H9 (cell line): ENCODE measurements around the gene DUSP11. TPM values are rescaled to one million over a fixed set of nuclear protein-coding genes. Genes with fewer than 3 reads are reported as not detected.

ENCODE experiments used
- DNase-seq: peaks from one replicate; pipeline ENCODE4 v3.0.0-alpha.2; 2017
- H2AFZ ChIP-seq: one replicate; pipeline ENCODE4 v1.6.1; 2013; ENCODE audit warnings: mild to moderate bottlenecking, low read length, control low read depth, moderate library complexity
- H2AK5ac ChIP-seq: 2 replicates; pipeline ENCODE4 v1.6.1; 2013; ENCODE audit warnings: low read length, control low read depth, mixed read lengths; ENCODE audit not compliant: insufficient read length
- H2BK120ac ChIP-seq: one replicate; pipeline ENCODE4 v1.6.1; 2013; ENCODE audit warnings: low read depth, mild to moderate bottlenecking, low read length, control low read depth, inconsistent platforms; ENCODE audit not compliant: poor library complexity, severe bottlenecking
- H2BK12ac ChIP-seq: 2 replicates; pipeline ENCODE4 v1.6.1; 2013; ENCODE audit warnings: low read length, control low read depth, mixed read lengths, low read depth; ENCODE audit not compliant: insufficient read length
- H2BK15ac ChIP-seq: 2 replicates; pipeline ENCODE4 v1.6.1; 2013; ENCODE audit warnings: low read depth, low read length, control low read depth
- H2BK20ac ChIP-seq: one replicate; pipeline ENCODE4 v1.6.1; 2013; ENCODE audit warnings: low read depth, mild to moderate bottlenecking, low read length, control low read depth, inconsistent platforms; ENCODE audit not compliant: poor library complexity, severe bottlenecking
- H2BK5ac ChIP-seq: 2 replicates; pipeline ENCODE4 v1.6.1; 2013; ENCODE audit warnings: low read length, control low read depth, mixed read lengths; ENCODE audit not compliant: insufficient read length
- H3K14ac ChIP-seq: 2 replicates; pipeline ENCODE4 v1.6.1; 2013; ENCODE audit warnings: low read length, control low read depth; ENCODE audit not compliant: insufficient read depth
- H3K18ac ChIP-seq: 2 replicates; pipeline ENCODE4 v1.6.1; 2013; ENCODE audit warnings: low read depth, mild to moderate bottlenecking, mixed read lengths, low read length, control low read depth; ENCODE audit not compliant: insufficient read length
- H3K23ac ChIP-seq: 2 replicates; pipeline ENCODE4 v1.6.1; 2013; ENCODE audit warnings: low read length, control low read depth, mixed read lengths, low read depth; ENCODE audit not compliant: insufficient read length
- H3K23me2 ChIP-seq: 2 replicates; pipeline ENCODE4 v1.6.1; 2013; ENCODE audit warnings: low read depth, mild to moderate bottlenecking, mixed read lengths, low read length, control low read depth; ENCODE audit not compliant: insufficient read length, poor library complexity, severe bottlenecking
- H3K27ac ChIP-seq: 2 replicates; pipeline ENCODE4 v1.5.1; 2013; ENCODE audit warnings: low read length, control low read depth, mixed read lengths, low read depth; ENCODE audit not compliant: insufficient read length
- H3K27me3 ChIP-seq: 2 replicates; pipeline ENCODE4 v1.6.1; 2013; ENCODE audit warnings: low read length, control low read depth, inconsistent platforms; ENCODE audit not compliant: insufficient read depth
- H3K4ac ChIP-seq: 2 replicates; pipeline ENCODE4 v1.6.1; 2013; ENCODE audit warnings: low read depth, mild to moderate bottlenecking, control low read depth, inconsistent platforms, low read length, moderate library complexity
- H3K4me1 ChIP-seq: 2 replicates; pipeline ENCODE4 v1.6.1; 2013; ENCODE audit warnings: low read length, control low read depth, inconsistent platforms; ENCODE audit not compliant: insufficient read depth
- H3K4me2 ChIP-seq: 2 replicates; pipeline ENCODE4 v1.6.1; 2013; ENCODE audit warnings: low read length, control low read depth, mixed read lengths; ENCODE audit not compliant: insufficient read length, insufficient read depth
- H3K56ac ChIP-seq: 2 replicates; pipeline ENCODE4 v1.6.1; 2013; ENCODE audit warnings: low read depth, mild to moderate bottlenecking, mixed read lengths, low read length, control low read depth; ENCODE audit not compliant: insufficient read length
- H3K79me1 ChIP-seq: 2 replicates; pipeline ENCODE4 v1.6.1; 2013; ENCODE audit warnings: low read depth, mild to moderate bottlenecking, moderate library complexity, low read length, control low read depth, inconsistent platforms; ENCODE audit not compliant: insufficient read depth, poor library complexity, severe bottlenecking
- H3K79me2 ChIP-seq: 2 replicates; pipeline ENCODE4 v1.6.1; 2013; ENCODE audit warnings: low read length, control low read depth, inconsistent platforms; ENCODE audit not compliant: insufficient read depth
- H3K9ac ChIP-seq: 2 replicates; pipeline ENCODE4 v1.6.1; 2013; ENCODE audit warnings: low read length, control low read depth, mixed read lengths; ENCODE audit not compliant: insufficient read length; ENCODE audit errors: extremely low read depth
- H3K9me3 ChIP-seq: one replicate; pipeline ENCODE4 v1.6.1; 2013; ENCODE audit warnings: low read depth, low read length, inconsistent platforms; ENCODE audit not compliant: control insufficient read depth
- H3T11ph ChIP-seq: one replicate; pipeline ENCODE4 v1.6.1; 2013; ENCODE audit warnings: mild to moderate bottlenecking, low read length, control low read depth, inconsistent platforms
- H4K20me1 ChIP-seq: one replicate; pipeline ENCODE4 v1.6.1; 2013; ENCODE audit not compliant: control insufficient read depth, insufficient read length, insufficient read depth
- H4K5ac ChIP-seq: 2 replicates; pipeline ENCODE4 v1.6.1; 2013; ENCODE audit warnings: low read depth, mild to moderate bottlenecking, mixed read lengths, low read length, control low read depth; ENCODE audit not compliant: insufficient read length
- H4K8ac ChIP-seq: replicated peaks from 2 replicates; pipeline ENCODE4 v1.6.1; 2013; ENCODE audit warnings: low read length, control low read depth, mixed read lengths, low read depth; ENCODE audit not compliant: insufficient read length
- H4K91ac ChIP-seq: 2 replicates; pipeline ENCODE4 v1.6.1; 2013; ENCODE audit warnings: low read depth, mild to moderate bottlenecking, moderate library complexity, mixed read lengths, low read length, control low read depth; ENCODE audit not compliant: insufficient read length
- H3K27ac Mint-ChIP-seq, 3 experiments: 2 replicates in 2 of 3; 3 replicates in 1 of 3; pipeline ENCODE4 v1.8.0; 2020 to 2021; ENCODE audit warnings: mixed read lengths in 3 of 3, mild to moderate bottlenecking in 1 of 3, moderate library complexity in 1 of 3
- H3K27me3 Mint-ChIP-seq: 2 replicates; pipeline ENCODE4 v1.8.0; 2021; ENCODE audit warnings: low read depth, mild to moderate bottlenecking, moderate library complexity, mixed read lengths
- H3K36me3 Mint-ChIP-seq, 3 experiments: 2 replicates in 2 of 3; 3 replicates in 1 of 3; pipeline ENCODE4 v1.8.0; 2020 to 2021; ENCODE audit warnings: low read depth in 3 of 3, mixed read lengths in 3 of 3; ENCODE audit not compliant: insufficient read depth in 1 of 3
- H3K4me1 Mint-ChIP-seq, 2 experiments: 2 replicates each; pipeline ENCODE4 v1.8.0; 2020; ENCODE audit warnings: mixed read lengths in 2 of 2
- H3K4me3 Mint-ChIP-seq, 2 experiments: 2 replicates in 1 of 2; 3 replicates in 1 of 2; pipeline ENCODE4 v1.8.0; 2020 to 2021; ENCODE audit warnings: mild to moderate bottlenecking in 2 of 2, mixed read lengths in 2 of 2, moderate library complexity in 1 of 2
- H3K9me3 Mint-ChIP-seq, 2 experiments: 2 replicates in 1 of 2; 3 replicates in 1 of 2; pipeline ENCODE4 v1.8.0; 2020; ENCODE audit warnings: mild to moderate bottlenecking in 2 of 2, mixed read lengths in 2 of 2, moderate library complexity in 1 of 2
- CTCF ChIP-seq: fragments of 200-600 bp; sonication (generic); conservative IDR thresholded peaks from 3 replicates; pipeline ENCODE4 v1.8.0; 2021; ENCODE audit warnings: antibody characterized with exemption, mild to moderate bottlenecking
- WGBS: extraction: QIAGEN DNeasy Blood & Tissue Kit; methylation state at CpG from one replicate; pipeline ENCODE4 v1.1.7; 2013; ENCODE audit warnings: missing lambda C conversion rate, low lambda C conversion rate, mixed read lengths; ENCODE audit not compliant: insufficient read length; ENCODE audit errors: extremely low coverage; 5-methylcytosine and 5-hydroxymethylcytosine counted together
- total RNA-seq: library from RNA; stranded (reverse); gene quantifications from 2 replicates; pipeline ENCODE4 v1.2.1, GENCODE V29; 2021

Gene DUSP11
- total RNA-seq, 1 experiment from 2014 or later = 21.4 TPM

- Mint-ChIP-seq H3K36me3 (peaks cover 8 to 11% (median 11%) of the 10 kb centered on the region in 3 experiments; a peak in 6 of 7 replicates), H3K27me3 (peaks cover 24% of the 10 kb centered on the region), H3K4me1 (peaks cover 25 to 30% of the 10 kb centered on the region in 2 experiments), H3K9me3 (peaks cover 0 to 2% of the 10 kb centered on the region in 2 experiments; a peak in 1 of 5 replicates), H3K27ac (no peak overlapping the region), H3K4me3 (no peak overlapping the region)
- H2BK15ac ChIP-seq = no peak overlapping the region
- H2BK5ac ChIP-seq = no peak overlapping the region
- H3K27me3 ChIP-seq = no peaks in the 10 kb centered on the region
- H3K23ac ChIP-seq = no peak overlapping the region
- H3K18ac ChIP-seq = no peak overlapping the region
- H2BK20ac ChIP-seq = no peak overlapping the region
- H3K79me1 ChIP-seq = peaks cover 3% of the 10 kb centered on the region
- H3K56ac ChIP-seq = no peak overlapping the region
- no peak overlapping the region for H3K27ac ChIP-seq
- H3K23me2 ChIP-seq = peaks cover 6% of the 10 kb centered on the region
- no peaks in the 10 kb centered on the region for H3K9me3 ChIP-seq
- H4K5ac ChIP-seq = no peak overlapping the region
- no peak overlapping the region for H2BK120ac ChIP-seq
- no peak for DNase-seq
- no CpG with 5 or more reads among the region's 2 CpGs for WGBS
- no peak overlapping the region for H2BK12ac ChIP-seq
- no peak overlapping the region for H2AK5ac ChIP-seq
- H3K14ac ChIP-seq = no peak overlapping the region
- no peak overlapping the region for H2AFZ ChIP-seq
- H3K4me2 ChIP-seq = no peak overlapping the region
- peaks cover 5% of the 10 kb centered on the region; the same call in 1 of the 2 replicates for H3K79me2 ChIP-seq
- no peaks in the 10 kb centered on the region; the same call in 1 of the 2 replicates for H3K4me1 ChIP-seq
- H4K91ac ChIP-seq = no peak overlapping the region
- H4K8ac ChIP-seq = no peak overlapping the region
- TF ChIP-seq CTCF = peak; percentile 48
- H3K4ac ChIP-seq = no peak overlapping the region
- no peak overlapping the region for H3K9ac ChIP-seq
- H3T11ph ChIP-seq = no peak overlapping the region
- H4K20me1 ChIP-seq = no peaks in the 10 kb centered on the region
Observed at GRCh38 chr2:73827018-73827417, 47.1 kb upstream of the DUSP11 start.
